ENCODE results near the gene LUM. TPM values are rescaled to one million over a fixed set of nuclear protein-coding genes. Genes with fewer than 3 reads are reported as not detected.

Gene LUM
- total RNA-seq, 1 donor from 2014 or later, result 72.9 TPM

GRCh38 chr12:91078501-91078900 lies 32.8 kb downstream of the LUM start:
- Histone ChIP-seq H3K4me3 (no peak overlapping the region), H3K36me3 (no peaks in the 10 kb centered on the region), H3K4me1 (no peaks in the 10 kb centered on the region), H3K27me3 (no peaks in the 10 kb centered on the region), H3K27ac (no peak overlapping the region), H3K9me3 (no peaks in the 10 kb centered on the region)
- intact Hi-C loops (cut with DNase I), result no loop called here
- no peak for DNase-seq (ENCODE audit: extremely low spot score in 2 of 2)
- TF ChIP-seq, protein P1, sequence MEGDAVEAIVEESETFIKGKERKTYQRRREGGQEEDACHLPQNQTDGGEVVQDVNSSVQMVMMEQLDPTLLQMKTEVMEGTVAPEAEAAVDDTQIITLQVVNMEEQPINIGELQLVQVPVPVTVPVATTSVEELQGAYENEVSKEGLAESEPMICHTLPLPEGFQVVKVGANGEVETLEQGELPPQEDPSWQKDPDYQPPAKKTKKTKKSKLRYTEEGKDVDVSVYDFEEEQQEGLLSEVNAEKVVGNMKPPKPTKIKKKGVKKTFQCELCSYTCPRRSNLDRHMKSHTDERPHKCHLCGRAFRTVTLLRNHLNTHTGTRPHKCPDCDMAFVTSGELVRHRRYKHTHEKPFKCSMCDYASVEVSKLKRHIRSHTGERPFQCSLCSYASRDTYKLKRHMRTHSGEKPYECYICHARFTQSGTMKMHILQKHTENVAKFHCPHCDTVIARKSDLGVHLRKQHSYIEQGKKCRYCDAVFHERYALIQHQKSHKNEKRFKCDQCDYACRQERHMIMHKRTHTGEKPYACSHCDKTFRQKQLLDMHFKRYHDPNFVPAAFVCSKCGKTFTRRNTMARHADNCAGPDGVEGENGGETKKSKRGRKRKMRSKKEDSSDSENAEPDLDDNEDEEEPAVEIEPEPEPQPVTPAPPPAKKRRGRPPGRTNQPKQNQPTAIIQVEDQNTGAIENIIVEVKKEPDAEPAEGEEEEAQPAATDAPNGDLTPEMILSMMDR (IDR thresholded peaks at IDR 0.05), result no peak
- TF ChIP-seq POLR2AphosphoS5 (IDR thresholded peaks at IDR 0.05; ENCODE audit: insufficient read depth in 1 of 2, low read depth in 1 of 2), result no peak
- no peak for TF ChIP-seq POLR2A (IDR thresholded peaks at IDR 0.05)

DNA sequence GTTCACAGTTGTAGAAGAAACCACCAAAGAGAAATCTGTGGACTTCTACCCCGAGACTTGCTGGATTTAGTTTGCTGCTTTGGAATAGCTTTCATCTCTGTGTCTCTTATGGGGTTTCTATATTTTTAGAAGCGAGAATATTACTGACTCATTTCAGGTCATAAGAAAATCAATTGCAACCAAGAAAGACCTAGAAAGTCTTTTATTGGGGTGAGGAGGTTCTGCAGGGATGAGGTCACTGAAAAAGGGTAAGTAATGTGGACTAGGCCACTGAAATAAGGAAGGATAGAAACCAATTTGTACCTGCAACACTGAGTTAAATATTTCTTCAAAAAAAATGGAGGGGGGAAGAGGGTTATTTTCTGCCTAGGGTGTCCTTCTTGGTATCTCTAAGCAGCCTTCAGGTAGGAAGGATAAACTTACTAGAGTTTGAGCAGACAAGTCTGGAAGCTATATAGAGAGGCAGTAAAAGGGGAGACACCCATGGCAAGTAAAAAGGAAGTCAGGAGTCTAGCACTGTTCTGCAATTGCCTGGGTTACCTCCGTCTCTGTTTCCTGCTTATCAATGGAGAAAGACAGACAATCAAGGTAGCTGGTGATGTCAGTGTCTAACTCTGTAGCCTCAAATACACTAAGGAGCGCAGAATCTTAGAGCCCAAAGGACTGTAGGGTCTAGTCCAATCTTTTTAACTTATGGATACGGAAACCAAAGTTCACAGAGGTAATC lies 33.9 kb downstream of the LUM start:
- Histone ChIP-seq H3K27me3 (no peaks in the 10 kb centered on the region), H3K27ac (no peak overlapping the region), H3K4me3 (no peak overlapping the region), H3K36me3 (no peaks in the 10 kb centered on the region), H3K4me1 (no peaks in the 10 kb centered on the region), H3K9me3 (no peaks in the 10 kb centered on the region)
- no peak for DNase-seq (ENCODE audit: extremely low spot score in 2 of 2)
- TF ChIP-seq POLR2A (IDR thresholded peaks at IDR 0.05) (no peak), POLR2AphosphoS5 (IDR thresholded peaks at IDR 0.05; ENCODE audit: insufficient read depth in 1 of 2, low read depth in 1 of 2) (no peak)
- TF ChIP-seq, protein P1 (IDR thresholded peaks at IDR 0.05), result no peak
- intact Hi-C loops (cut with DNase I), result no loop called here

DNA sequence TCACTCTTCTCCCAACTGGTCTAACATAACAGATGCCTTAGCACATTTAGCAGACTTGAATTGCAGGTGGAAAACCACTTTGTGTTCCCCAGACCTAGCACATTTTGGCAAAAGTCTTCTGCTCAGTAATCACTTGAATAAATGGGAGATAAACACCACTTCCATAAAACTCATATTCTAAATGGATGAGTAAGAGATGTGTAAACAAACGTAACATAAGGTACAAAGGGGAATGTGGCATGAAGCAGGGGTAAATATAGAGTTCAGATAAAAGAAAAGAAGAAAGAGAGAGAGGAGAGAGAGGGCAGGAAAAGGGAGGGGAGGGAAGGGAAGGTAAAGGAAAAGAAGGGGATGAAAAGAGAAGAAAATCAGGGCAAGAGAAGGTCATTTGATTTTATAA lies 36.4 kb downstream of the LUM start:
- no peaks in the 10 kb centered on the region for H3K36me3 ChIP-seq

GRCh38 chr12:91074154-91074709 lies 37.1 kb downstream of the LUM start:
- DNase-seq (ENCODE audit: extremely low spot score in 2 of 2), result no peak
- Histone ChIP-seq H3K36me3 (no peaks in the 10 kb centered on the region), H3K4me1 (no peaks in the 10 kb centered on the region), H3K27me3 (no peaks in the 10 kb centered on the region), H3K9me3 (no peaks in the 10 kb centered on the region), H3K27ac (no peak overlapping the region), H3K4me3 (no peak overlapping the region)
- intact Hi-C loops (cut with DNase I), result no loop called here
- TF ChIP-seq POLR2A (IDR thresholded peaks at IDR 0.05) (no peak), POLR2AphosphoS5 (IDR thresholded peaks at IDR 0.05; ENCODE audit: insufficient read depth in 1 of 2, low read depth in 1 of 2) (no peak)
- TF ChIP-seq, protein P1 (IDR thresholded peaks at IDR 0.05), result no peak

More for the DNA sequence above, 36.4 kb downstream of the LUM start:
- intact Hi-C loops (cut with DNase I), result no loop called here
- Histone ChIP-seq H3K4me1 (no peaks in the 10 kb centered on the region), H3K4me3 (no peak overlapping the region), H3K9me3 (no peaks in the 10 kb centered on the region), H3K27ac (no peak overlapping the region), H3K27me3 (no peaks in the 10 kb centered on the region)
- TF ChIP-seq POLR2AphosphoS5 (IDR thresholded peaks at IDR 0.05; ENCODE audit: insufficient read depth in 1 of 2, low read depth in 1 of 2) (no peak), POLR2A (IDR thresholded peaks at IDR 0.05) (no peak)
- DNase-seq (ENCODE audit: extremely low spot score in 2 of 2), result no peak

DNA sequence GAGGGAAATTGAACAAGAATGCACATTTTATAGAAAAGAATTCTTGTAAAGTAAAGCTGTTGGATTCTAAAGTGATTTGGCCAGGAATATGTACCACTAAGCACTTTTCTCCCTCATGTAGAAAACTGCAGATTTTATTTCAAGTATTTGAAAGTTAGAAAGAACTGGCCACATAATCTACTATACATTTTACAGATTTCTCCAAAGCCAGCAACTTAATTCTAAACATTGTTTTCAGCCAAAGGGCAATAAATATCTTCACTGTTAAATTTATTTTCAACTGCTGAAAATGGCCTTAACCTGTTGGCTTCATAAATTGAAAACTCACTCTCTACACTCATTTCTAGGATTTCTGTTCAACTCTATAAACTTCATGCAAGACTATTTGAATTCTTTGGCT lies 37.9 kb downstream of the LUM start:
- no peak overlapping the region for H3K27ac ChIP-seq
- no peaks in the 10 kb centered on the region for H3K27me3 ChIP-seq
- DNase-seq (ENCODE audit: extremely low spot score in 2 of 2), result no peak
- TF ChIP-seq, protein P1 (IDR thresholded peaks at IDR 0.05), result no peak
- TF ChIP-seq POLR2A (IDR thresholded peaks at IDR 0.05) (no peak), POLR2AphosphoS5 (IDR thresholded peaks at IDR 0.05; ENCODE audit: insufficient read depth in 1 of 2, low read depth in 1 of 2) (no peak)
- no peaks in the 10 kb centered on the region for H3K9me3 ChIP-seq
- no peaks in the 10 kb centered on the region for H3K4me1 ChIP-seq
- H3K4me3 ChIP-seq, result no peak overlapping the region
- intact Hi-C loops (cut with DNase I), result no loop called here
- no peaks in the 10 kb centered on the region for H3K36me3 ChIP-seq

Data from vagina (tissue), 2 donors.